Effector memory CD4-positive, alpha-beta T cell (primary cell): ENCODE measurements around the gene RNASEL.

Experiments
- DNase-seq, 3 donors: peaks; one replicate each; pipeline ENCODE4 v3.0.0-alpha.2; 2020
- H3K27ac ChIP-seq: 2 replicates; pipeline ENCODE4 v1.7.0; 2013; ENCODE audit warnings: mild to moderate bottlenecking, low read length, moderate library complexity; ENCODE audit not compliant: insufficient read depth, poor library complexity, severe bottlenecking
- H3K27me3 ChIP-seq: replicated peaks from 2 replicates; pipeline ENCODE4 v1.7.0; 2013; ENCODE audit warnings: mild to moderate bottlenecking, low read length; ENCODE audit not compliant: insufficient read depth, control insufficient read depth, poor library complexity, severe bottlenecking
- H3K36me3 ChIP-seq: 2 replicates; pipeline ENCODE4 v1.7.0; 2013; ENCODE audit warnings: mild to moderate bottlenecking, low read length, moderate library complexity; ENCODE audit not compliant: control insufficient read depth, insufficient read depth
- H3K4me1 ChIP-seq: 2 replicates; pipeline ENCODE4 v1.7.0; 2013; ENCODE audit warnings: low read length, mild to moderate bottlenecking; ENCODE audit not compliant: control insufficient read depth, insufficient read depth, poor library complexity, severe bottlenecking
- H3K4me3 ChIP-seq: 2 replicates; pipeline ENCODE4 v1.7.0; 2013; ENCODE audit warnings: low read length, low read depth, mild to moderate bottlenecking; ENCODE audit not compliant: insufficient read depth, poor library complexity, severe bottlenecking
- H3K9me3 ChIP-seq: 2 replicates; pipeline ENCODE4 v1.7.0; 2013; ENCODE audit warnings: mild to moderate bottlenecking, low read length, moderate library complexity; ENCODE audit not compliant: control insufficient read depth

Gene RNASEL

GRCh38 chr1:182565537-182565936 lies 23.5 kb downstream of the RNASEL start:
- Histone ChIP-seq H3K27ac (no peak overlapping the region), H3K36me3 (no peaks in the 10 kb centered on the region), H3K9me3 (no peaks in the 10 kb centered on the region), H3K4me3 (no peak overlapping the region), H3K4me1 (no peaks in the 10 kb centered on the region), H3K27me3 (no peaks in the 10 kb centered on the region)
- DNase-seq: no peak

GRCh38 chr1:182564406-182565004 lies 24.6 kb downstream of the RNASEL start:
- no peak for DNase-seq

GRCh38 chr1:182563095-182563494 lies 26.0 kb downstream of the RNASEL start:
- no peak for DNase-seq
- H3K27ac ChIP-seq: no peak overlapping the region
- H3K36me3 ChIP-seq: no peaks in the 10 kb centered on the region
- no peaks in the 10 kb centered on the region for H3K27me3 ChIP-seq
- no peaks in the 10 kb centered on the region for H3K9me3 ChIP-seq
- H3K4me3 ChIP-seq: no peak overlapping the region
- no peaks in the 10 kb centered on the region for H3K4me1 ChIP-seq

More at GRCh38 chr1:182564406-182565004, 24.6 kb downstream of the RNASEL start:
- no peaks in the 10 kb centered on the region for H3K9me3 ChIP-seq
- no peak overlapping the region for H3K27ac ChIP-seq
- no peaks in the 10 kb centered on the region for H3K36me3 ChIP-seq
- H3K4me3 ChIP-seq: no peak overlapping the region
- H3K4me1 ChIP-seq: no peaks in the 10 kb centered on the region
- H3K27me3 ChIP-seq: no peaks in the 10 kb centered on the region

- Histone ChIP-seq H3K27ac (no peak overlapping the region), H3K27me3 (no peaks in the 10 kb centered on the region), H3K4me3 (no peak overlapping the region), H3K36me3 (no peaks in the 10 kb centered on the region), H3K4me1 (no peaks in the 10 kb centered on the region), H3K9me3 (no peaks in the 10 kb centered on the region)
- no peak for DNase-seq
Measured at GRCh38 chr1:182561456-182561855, 27.6 kb downstream of the RNASEL start.

GRCh38 chr1:182560392-182560984 lies 28.6 kb downstream of the RNASEL start:
- Histone ChIP-seq H3K4me3 (no peak overlapping the region), H3K4me1 (no peaks in the 10 kb centered on the region), H3K27ac (no peak overlapping the region), H3K9me3 (no peaks in the 10 kb centered on the region), H3K27me3 (no peaks in the 10 kb centered on the region), H3K36me3 (no peaks in the 10 kb centered on the region)
- no peak for DNase-seq

GRCh38 chr1:182556279-182556678 lies 32.8 kb downstream of the RNASEL start:
- no peaks in the 10 kb centered on the region for H3K36me3 ChIP-seq

GRCh38 chr1:182555493-182555892 lies 33.6 kb downstream of the RNASEL start:
- DNase-seq: no peak
- Histone ChIP-seq H3K36me3 (no peaks in the 10 kb centered on the region), H3K27ac (no peak overlapping the region), H3K9me3 (no peaks in the 10 kb centered on the region), H3K27me3 (no peaks in the 10 kb centered on the region), H3K4me1 (no peaks in the 10 kb centered on the region), H3K4me3 (no peak overlapping the region)

More at GRCh38 chr1:182556279-182556678, 32.8 kb downstream of the RNASEL start:
- H3K27ac ChIP-seq: no peak overlapping the region
- no peaks in the 10 kb centered on the region for H3K27me3 ChIP-seq
- no peak overlapping the region for H3K4me3 ChIP-seq
- H3K4me1 ChIP-seq: no peaks in the 10 kb centered on the region
- H3K9me3 ChIP-seq: no peaks in the 10 kb centered on the region
- no peak for DNase-seq

- Histone ChIP-seq H3K4me3 (no peak overlapping the region), H3K9me3 (no peaks in the 10 kb centered on the region), H3K27me3 (no peaks in the 10 kb centered on the region), H3K36me3 (no peaks in the 10 kb centered on the region), H3K27ac (no peak overlapping the region), H3K4me1 (no peaks in the 10 kb centered on the region)
- no peak for DNase-seq
Measured at GRCh38 chr1:182552527-182552926, 36.5 kb downstream of the RNASEL start.

- no peak for DNase-seq
- Histone ChIP-seq H3K27ac (no peak overlapping the region), H3K4me3 (no peak overlapping the region), H3K27me3 (no peaks in the 10 kb centered on the region), H3K4me1 (no peaks in the 10 kb centered on the region), H3K36me3 (no peaks in the 10 kb centered on the region), H3K9me3 (no peaks in the 10 kb centered on the region)
Measured at GRCh38 chr1:182549811-182550210, 39.2 kb downstream of the RNASEL start.

- Histone ChIP-seq H3K36me3 (no peaks in the 10 kb centered on the region), H3K4me3 (no peak overlapping the region), H3K27me3 (no peaks in the 10 kb centered on the region), H3K9me3 (no peaks in the 10 kb centered on the region), H3K4me1 (no peaks in the 10 kb centered on the region), H3K27ac (no peak overlapping the region)
- no peak for DNase-seq
Measured at GRCh38 chr1:182549346-182549745, 39.7 kb downstream of the RNASEL start.
